Dendritic cell treated with granulocyte-macrophage colony-stimulating factor and Interleukin-4, amounts not matched to agents 40 ng/mL and 50 ng/mL, for 4 days (primary cell): ENCODE measurements around the gene KHDRBS1.

Source experiments
- H3K27ac Mint-ChIP-seq: one replicate; pipeline ENCODE4 v1.8.0; 2022; ENCODE audit warnings: mild to moderate bottlenecking, mixed read lengths
- H3K27me3 Mint-ChIP-seq: one replicate; pipeline ENCODE4 v1.8.0; 2022; ENCODE audit warnings: mild to moderate bottlenecking, mixed read lengths
- H3K36me3 Mint-ChIP-seq: one replicate; pipeline ENCODE4 v1.8.0; 2022; ENCODE audit warnings: low read depth, mixed read lengths
- H3K4me1 Mint-ChIP-seq: one replicate; pipeline ENCODE4 v1.8.0; 2022; ENCODE audit warnings: low read depth, mixed read lengths
- H3K4me3 Mint-ChIP-seq: one replicate; pipeline ENCODE4 v1.8.0; 2022; ENCODE audit warnings: mild to moderate bottlenecking, moderate library complexity, mixed read lengths
- H3K9me3 Mint-ChIP-seq: one replicate; pipeline ENCODE4 v1.8.0; 2022; ENCODE audit warnings: mixed read lengths
- intact Hi-C: fragments of 100-400 bp; cut with micrococcal nuclease; formaldehyde crosslinking; loops from one replicate; pipeline ENCODE4 v1.15.0; 2022

The KHDRBS1 gene

DNA sequence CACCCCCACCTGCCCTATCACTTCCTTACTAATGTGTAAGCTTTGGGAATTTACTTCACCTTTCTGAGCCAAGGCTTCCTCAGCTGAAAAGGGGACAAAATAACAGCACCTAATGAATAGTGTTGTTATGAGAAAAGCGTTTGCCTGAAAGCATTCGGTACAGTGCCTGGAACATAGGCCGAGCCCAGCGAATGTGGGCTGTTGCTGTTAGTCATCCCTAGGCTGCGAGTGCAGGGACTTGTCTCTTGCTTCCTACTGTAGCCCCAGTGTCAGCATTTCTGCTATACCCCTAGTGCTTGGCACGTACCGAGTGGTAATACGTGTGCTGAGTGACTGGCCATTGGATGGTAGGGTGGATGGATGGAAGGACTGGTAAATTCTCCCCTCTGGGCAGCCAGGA is 77.5 kb downstream of the KHDRBS1 start:
- Mint-ChIP-seq H3K9me3 (no peaks in the 10 kb centered on the region), H3K4me3 (no peak overlapping the region), H3K36me3 (peaks cover 99% of the 10 kb centered on the region), H3K27me3 (no peaks in the 10 kb centered on the region), H3K4me1 (no peaks in the 10 kb centered on the region), H3K27ac (no peak overlapping the region)
- intact Hi-C loops, result no loop called here

DNA sequence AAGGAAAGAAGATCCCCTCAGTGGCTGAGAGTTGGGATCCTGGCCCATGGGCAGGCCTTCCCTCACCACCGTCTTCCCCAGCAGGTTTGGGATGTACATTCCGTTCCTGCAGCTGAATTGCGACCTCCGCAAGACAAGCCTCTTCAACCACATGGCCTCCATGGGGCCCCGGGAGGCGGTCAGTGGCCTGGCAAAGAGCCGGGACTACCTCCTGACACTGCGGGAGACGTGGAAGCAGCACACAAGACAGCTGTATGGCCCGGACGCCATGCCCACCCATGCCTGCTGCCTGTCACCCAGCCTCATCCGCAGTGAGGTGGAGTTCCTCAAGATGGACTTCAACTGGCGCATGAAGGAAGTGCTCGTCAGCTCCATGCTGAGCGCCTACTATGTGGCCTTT is 77.9 kb downstream of the KHDRBS1 start:
- Mint-ChIP-seq H3K27me3 (no peaks in the 10 kb centered on the region), H3K36me3 (peaks cover 99% of the 10 kb centered on the region), H3K27ac (no peak overlapping the region), H3K4me1 (no peaks in the 10 kb centered on the region), H3K4me3 (no peak overlapping the region), H3K9me3 (no peaks in the 10 kb centered on the region)
- intact Hi-C loops, result no loop called here
